Activated CD8-positive, alpha-beta memory T cell treated with anti-CD3 and anti-CD28 coated beads for 24 hours (primary cell): ENCODE results near the gene CCDC88B.
A peak's percentile ranks its signal among the peaks of the same experiment; 100 is the strongest.

Experiments
- DNase-seq: peaks from one replicate; pipeline ENCODE4 v3.0.0-alpha.2; 2020

CCDC88B gene, protein sequence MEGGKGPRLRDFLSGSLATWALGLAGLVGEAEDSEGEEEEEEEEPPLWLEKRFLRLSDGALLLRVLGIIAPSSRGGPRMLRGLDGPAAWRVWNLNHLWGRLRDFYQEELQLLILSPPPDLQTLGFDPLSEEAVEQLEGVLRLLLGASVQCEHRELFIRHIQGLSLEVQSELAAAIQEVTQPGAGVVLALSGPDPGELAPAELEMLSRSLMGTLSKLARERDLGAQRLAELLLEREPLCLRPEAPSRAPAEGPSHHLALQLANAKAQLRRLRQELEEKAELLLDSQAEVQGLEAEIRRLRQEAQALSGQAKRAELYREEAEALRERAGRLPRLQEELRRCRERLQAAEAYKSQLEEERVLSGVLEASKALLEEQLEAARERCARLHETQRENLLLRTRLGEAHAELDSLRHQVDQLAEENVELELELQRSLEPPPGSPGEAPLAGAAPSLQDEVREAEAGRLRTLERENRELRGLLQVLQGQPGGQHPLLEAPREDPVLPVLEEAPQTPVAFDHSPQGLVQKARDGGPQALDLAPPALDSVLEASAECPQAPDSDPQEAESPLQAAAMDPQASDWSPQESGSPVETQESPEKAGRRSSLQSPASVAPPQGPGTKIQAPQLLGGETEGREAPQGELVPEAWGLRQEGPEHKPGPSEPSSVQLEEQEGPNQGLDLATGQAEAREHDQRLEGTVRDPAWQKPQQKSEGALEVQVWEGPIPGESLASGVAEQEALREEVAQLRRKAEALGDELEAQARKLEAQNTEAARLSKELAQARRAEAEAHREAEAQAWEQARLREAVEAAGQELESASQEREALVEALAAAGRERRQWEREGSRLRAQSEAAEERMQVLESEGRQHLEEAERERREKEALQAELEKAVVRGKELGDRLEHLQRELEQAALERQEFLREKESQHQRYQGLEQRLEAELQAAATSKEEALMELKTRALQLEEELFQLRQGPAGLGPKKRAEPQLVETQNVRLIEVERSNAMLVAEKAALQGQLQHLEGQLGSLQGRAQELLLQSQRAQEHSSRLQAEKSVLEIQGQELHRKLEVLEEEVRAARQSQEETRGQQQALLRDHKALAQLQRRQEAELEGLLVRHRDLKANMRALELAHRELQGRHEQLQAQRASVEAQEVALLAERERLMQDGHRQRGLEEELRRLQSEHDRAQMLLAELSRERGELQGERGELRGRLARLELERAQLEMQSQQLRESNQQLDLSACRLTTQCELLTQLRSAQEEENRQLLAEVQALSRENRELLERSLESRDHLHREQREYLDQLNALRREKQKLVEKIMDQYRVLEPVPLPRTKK (N-terminal part only)

DNA sequence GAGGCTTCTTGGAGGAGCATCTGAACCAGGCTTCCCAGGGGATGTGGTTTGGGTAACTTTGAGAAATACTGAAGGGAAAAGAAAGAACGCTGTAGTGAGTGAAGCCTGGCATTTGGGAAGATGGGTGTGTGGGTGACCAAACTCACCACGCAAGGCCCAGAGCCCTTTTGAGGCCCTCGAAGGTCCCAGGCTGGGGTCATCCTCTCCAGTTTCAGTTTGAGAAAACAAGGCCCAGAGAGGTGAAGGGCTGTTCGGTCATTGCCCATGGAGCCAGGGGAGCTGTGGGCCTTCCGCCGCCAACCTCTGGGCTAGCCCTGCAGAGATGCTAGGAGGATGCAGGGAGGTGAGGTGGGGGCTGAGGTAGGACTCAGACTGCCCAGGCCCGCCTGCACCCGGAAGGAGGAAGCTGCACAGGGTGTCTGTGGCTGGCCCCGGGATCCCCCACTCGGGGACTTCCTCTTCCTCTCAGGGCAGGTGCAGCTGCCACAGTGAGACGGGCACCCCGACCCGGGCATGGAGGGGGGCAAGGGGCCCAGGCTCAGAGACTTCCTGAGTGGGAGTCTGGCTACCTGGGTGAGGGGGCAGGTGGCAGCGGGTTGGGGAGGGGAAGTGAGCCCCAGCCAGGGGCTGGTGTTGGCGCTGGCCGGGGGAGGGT lies at the start of gene CCDC88B:
Gene CCDC88B, plus strand, starts transcription at position 451 of the 655 bp plus-strand sequence. Its CDS starts 63 bp downstream, at position 514.
- DNase-seq: peak; percentile 92

DNA sequence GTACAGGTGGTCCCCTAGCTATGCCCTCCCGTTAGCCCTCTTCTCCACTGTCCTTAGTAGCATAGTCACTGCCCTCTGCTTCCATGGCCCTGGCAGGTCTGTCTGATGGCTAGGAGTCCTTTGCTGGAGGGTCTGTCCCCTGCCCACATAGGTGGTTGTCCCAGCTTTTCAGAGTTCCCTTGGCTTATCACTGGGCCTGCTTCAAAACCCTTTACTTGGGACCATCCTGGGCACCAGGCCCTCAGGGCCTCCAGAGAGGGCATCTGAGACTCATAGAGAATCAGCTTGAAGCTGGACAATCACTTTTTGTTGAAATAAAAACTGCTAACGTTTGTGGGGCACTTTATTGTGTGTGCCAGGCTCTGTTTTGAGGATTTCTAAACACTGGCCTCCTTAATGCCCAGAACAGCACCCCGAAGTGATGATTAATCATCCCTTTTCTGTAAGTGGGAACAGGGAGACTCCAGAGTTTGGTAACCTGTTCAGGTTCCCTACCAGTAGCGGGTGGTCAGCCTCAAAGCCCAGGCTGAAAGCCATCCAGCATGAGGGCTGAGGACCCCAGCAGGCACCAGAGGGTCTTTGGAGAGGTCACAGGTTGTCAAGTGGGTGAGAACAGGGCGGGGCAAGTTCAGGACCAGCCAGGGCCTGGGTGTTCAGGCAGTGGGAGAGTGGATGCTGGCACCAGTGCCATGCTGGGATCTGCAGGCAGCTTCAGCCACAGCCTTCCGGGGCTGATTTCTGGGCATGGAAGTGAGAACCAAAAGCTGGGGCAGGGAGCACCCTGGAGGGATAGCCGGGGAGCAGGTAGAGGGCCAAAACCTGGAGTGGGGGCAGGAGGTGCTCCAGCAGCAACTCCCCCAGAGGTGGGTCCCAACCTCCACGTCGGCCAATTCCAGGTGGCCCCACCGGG lies 49.4 kb upstream of the CCDC88B start:
- DNase-seq: no peak

DNA sequence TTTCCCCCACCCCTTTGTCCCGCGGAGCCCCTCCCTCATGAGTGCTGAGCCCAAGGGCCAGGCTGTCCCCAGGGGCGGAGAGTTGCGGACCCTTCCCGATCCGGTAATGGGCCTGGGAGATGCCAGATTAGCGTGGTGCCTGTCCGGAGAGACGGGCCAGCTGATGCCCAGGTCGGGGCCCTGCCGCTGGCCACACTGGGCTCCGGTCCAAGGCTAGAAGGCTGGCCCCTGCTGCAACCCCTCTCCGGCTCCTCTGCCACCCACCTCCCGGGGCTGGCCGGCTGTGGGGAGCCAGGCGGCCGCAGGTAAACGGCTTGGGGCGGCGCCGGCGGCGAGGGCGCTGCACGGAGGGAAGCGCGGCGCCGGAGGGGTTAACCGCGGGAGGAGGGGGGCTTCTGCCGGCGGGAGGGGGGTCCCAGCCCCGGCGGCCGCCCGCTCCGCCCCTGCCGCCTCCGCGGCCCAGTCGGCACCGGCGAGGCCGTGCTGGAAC lies 48.7 kb upstream of the CCDC88B start, which contains the start of gene KCNK4:
Gene KCNK4, plus strand, starts transcription at position 41 of the 490 bp plus-strand sequence. CDS start 1,717 bp downstream, outside the sequence.
- no peak for DNase-seq

DNA sequence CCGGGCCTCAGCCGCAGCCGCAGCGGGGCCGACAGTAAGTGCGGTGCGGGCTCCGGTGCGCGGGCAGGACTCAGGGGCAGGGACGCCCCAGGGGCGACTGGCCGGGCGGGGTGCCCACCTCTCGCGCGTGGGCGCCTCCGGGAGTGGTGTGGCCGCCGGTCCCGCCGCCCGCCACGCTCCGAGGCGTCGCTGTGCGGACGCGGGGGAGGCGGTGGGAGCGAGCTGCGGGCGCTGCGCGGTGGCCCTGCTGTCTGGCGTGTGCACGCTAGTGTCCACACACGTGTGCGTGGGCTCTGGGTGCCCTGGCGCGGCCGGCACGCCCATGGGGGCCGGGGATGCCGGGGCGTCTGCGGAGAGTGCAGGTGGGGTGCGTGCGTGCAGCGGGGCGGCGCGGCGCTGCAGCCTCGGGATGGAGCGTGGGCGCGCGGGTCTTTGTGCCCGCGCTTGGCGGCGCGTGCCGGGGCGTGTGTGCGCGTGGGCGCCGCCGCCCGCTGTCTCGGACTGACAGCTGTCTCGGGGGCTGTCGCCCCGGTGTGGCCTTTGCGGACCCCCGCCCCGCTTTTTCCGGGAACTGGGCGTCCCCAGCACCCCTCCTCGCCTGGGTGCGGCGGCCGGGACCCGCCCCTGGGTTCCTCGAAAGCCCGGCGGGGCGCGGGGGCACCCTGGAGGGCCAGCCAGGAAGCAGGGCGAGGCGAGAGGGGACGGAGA lies 48.1 kb upstream of the CCDC88B start:
- DNase-seq: no peak

DNA sequence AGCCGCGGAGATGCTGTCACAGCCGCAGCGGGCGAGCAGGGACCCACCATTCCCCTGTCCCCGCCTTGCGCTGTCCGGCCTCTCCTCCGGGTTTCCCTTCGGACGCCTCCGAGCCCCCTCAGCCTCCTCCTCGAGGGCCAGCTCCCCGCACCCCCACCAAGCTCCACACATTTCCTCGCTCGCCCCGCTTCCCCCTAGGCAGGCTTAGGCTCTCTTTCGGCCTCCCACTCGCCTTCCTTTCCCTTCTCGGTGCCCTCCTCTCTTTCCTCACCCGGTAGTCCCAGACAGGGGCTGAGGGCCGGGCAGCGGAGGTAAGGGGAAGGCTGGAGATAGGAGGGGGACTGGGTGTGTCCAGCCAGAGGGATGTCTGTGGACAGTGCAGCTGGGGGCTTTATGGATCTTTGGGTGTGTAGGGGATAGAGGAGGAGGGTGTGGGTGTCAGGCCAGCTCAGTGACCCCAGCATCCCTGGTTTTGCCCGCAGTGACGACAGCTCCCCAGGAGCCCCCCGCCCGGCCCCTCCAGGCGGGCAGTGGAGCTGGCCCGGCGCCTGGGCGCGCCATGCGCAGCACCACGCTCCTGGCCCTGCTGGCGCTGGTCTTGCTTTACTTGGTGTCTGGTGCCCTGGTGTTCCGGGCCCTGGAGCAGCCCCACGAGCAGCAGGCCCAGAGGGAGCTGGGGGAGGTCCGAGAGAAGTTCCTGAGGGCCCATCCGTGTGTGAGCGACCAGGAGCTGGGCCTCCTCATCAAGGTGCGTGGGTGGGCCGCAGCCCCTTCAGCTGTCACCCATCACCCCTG lies 47.3 kb upstream of the CCDC88B start:
- no peak for DNase-seq

DNA sequence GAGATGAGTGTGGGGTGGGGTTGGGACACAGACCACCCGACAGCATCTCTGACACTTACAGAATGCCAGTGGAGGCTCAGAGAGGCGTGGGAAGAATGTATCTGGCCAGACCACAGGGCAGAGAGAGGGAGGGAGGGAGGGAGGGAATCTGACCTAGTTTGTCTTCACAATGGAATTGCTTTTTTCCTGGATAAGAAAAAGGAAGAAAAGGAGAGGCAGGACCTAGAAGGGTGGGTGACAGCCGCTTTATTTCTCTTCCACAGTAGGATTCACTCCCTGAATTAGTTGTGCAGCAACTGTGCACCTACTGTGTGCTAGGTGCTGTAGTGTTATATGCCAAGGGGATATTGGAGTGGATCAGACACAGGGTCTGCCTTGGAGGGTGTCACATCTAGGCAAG lies 45.2 kb upstream of the CCDC88B start:
- DNase-seq: no peak

DNA sequence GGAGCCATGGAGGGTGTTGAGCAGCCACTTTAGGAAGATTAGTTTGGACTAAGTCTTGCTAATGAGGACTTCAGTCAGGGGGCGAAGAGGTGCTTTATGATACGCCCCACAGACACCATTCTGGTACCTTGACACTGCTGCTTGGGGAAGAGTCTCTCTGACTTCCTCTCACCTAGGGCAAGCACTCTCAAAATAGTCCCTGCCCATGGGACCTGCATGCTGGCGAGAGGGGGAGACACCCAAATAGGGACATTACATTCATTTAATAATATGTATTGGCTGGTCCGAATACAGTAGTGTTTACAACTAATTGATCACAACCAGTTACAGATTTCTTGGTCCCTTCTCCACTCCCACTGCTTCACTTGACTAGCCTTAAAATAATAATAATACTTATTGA lies 44.2 kb upstream of the CCDC88B start:
- DNase-seq: no peak

DNA sequence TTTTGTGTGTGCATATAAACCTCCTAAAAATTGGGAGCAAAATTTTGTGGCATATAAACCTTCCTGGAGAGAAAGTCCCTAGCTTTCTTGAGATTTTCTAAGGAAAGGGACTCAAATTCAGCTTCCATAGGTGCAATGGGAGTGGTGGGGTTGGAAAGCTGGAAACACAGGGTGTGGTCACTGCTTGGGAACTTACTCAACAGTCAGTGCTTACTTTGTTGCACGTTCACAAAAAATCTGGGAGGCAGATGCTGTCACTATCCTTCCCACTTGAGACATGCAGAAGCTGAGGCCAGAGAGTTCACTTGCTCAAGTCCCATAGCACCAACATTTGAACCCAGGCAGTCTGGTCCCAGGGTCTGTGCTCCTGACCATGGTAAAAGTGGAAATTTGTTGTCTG lies 43.8 kb upstream of the CCDC88B start:
- no peak for DNase-seq

DNA sequence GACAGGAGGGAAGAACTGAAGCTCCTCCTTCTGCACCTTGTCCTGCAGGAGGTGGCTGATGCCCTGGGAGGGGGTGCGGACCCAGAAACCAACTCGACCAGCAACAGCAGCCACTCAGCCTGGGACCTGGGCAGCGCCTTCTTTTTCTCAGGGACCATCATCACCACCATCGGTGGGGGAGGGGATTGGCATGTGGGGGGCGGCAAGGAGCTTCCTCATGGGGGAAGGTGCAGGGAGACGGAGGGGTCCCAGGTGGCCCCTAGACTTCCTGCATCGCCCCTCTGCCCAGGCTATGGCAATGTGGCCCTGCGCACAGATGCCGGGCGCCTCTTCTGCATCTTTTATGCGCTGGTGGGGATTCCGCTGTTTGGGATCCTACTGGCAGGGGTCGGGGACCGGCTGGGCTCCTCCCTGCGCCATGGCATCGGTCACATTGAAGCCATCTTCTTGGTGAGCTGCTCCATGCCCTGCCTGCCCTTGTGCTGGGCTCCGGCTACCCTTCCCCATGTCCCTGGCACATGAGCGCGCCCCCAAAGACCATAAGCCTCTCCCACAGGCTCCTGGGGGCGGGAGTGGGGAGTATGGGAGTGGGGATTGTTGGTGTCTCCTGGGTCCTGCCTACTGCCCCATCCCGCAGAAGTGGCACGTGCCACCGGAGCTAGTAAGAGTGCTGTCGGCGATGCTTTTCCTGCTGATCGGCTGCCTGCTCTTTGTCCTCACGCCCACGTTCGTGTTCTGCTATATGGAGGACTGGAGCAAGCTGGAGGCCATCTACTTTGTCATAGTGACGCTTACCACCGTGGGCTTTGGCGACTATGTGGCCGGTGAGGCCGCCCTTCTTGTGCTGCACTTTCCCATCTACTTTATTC lies 42.9 kb upstream of the CCDC88B start:
- no peak for DNase-seq

DNA sequence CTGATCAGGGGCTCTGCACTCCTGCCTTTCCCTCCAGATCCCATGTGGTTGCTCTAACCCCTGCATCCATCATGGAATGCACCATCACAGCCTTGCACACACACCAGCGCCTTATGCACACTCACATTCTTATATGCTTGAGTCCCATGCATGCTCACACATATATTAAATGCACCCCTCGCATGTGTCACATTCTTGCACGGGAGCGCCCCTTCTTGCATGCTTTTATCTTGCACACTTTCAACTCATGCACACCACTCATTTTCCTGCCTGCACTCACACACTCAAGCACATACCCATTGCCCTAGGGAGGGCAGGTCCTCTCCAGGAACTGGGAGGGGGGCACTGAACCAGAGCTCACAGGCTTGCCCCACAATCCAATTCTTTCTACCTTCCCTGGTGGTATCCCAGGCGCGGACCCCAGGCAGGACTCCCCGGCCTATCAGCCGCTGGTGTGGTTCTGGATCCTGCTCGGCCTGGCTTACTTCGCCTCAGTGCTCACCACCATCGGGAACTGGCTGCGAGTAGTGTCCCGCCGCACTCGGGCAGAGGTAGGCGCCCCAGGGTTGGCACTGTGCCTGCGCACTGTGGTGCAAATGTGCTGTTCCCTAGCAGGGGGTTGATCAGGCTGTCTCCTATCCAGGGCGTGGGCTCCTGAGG lies 42.2 kb upstream of the CCDC88B start:
- no peak for DNase-seq

DNA sequence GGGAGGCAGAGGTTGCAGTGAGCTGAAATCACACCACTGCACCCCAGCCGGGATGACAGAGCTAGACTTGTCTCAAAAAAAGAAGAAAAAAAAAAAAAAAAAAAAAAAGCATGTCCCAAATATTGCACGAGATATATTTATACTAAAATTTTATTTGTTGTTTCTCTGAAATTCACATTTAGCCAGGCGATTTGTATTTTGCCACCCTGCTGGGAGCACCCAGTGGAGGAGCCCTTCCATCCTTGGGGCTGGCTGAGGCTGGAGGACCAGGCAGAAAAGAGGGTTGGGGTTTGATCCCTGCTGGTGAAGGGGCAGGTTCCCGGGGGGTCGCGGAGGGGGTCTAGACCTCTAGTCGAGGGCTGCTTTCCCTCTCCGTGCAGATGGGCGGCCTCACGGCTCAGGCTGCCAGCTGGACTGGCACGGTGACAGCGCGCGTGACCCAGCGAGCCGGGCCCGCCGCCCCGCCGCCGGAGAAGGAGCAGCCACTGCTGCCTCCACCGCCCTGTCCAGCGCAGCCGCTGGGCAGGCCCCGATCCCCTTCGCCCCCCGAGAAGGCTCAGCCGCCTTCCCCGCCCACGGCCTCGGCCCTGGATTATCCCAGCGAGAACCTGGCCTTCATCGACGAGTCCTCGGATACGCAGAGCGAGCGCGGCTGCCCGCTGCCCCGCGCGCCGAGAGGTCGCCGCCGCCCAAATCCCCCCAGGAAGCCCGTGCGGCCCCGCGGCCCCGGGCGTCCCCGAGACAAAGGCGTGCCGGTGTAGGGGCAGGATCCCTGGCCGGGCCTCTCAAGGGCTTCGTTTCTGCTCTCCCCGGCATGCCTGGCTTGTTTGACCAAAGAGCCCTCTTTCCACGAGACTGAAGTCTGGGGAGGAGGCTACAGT lies 40.8 kb upstream of the CCDC88B start:
- DNase-seq: no peak

DNA sequence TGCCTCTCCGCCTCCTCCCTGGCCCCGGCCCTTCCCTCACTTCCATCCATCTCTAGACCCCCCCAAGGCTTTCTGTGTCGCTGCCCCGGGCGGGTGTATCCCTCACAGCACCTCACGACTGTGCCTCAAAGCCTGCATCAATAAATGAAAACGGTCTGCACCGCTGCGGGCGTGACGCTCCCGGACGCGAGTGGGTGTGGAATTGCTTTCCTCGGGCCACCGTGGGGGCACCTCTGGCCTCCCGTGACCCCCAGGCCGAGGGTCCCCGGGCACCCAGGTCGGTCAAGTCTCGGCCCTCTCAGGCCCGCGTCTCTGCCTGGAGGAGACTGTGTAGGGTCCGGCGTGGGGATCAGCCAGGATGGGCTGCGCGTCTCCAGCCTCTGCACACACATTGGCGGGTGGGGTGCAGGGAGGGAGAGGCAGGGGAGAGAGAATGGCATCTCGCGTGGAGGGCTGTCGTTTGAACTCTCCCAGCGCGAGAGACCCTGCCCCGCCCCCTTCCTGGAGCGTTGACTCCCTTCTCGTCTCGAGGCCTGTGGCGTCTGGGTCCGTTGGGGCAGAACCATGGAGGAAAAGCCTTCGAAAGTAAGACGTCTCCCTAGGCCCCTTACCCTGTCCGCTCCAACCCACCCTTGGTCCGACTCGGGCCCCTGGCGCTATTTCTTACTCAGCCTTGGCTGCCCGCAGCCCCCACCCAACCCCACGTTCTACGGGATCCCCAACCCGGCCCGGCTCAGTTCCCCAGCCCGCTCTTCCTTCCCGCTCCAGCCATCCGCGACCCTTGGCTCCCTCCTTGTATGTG lies 40.0 kb upstream of the CCDC88B start, which contains the start of gene CATSPERZ:
Gene CATSPERZ, plus strand, starts transcription at position 512 of the 802 bp plus-strand sequence. Its CDS starts 53 bp downstream, at position 565.
- no peak for DNase-seq

DNA sequence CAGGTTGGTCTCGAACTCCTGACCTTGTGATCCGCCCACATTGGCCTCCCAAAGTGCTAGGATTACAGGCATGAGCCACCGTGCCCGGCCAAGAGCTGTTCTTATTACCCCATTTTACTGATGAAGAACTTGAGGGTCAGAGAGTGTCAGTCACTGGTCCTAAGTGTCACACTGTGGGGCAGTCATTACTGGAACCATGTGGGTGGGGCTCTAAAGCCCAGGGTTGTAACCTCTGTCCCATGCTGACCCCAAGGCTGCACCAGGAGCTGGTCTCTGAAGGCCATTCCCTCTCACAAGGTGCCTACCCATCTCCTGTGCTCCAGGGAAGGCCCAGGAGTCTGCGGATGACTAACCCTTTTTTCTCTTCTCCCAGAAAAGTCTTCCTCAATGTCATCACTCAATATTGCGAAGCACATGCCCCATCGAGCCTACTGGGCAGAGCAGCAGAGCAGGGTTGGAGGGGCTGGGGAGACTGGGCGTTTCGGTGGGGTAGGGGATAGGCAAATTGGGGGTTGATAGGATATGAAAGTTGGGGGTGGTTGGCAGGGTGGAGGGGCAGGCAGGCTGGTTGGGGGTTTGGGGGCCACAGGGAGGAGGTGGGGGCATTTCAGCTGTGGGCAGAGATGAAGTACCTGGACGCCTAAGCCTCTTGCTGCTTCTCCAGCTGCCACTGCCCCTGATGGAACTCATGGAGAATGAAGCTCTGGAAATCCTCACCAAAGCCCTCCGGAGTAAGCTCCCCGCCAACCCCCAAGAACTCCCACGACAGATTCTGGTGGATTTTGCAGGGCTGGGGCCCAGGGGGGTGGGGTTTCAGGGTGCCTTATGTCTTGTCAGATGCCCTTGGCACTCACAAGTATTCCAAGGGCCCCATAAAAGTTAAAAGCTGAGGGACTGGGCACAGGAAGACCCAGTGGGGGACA lies 36.6 kb upstream of the CCDC88B start:
- no peak for DNase-seq

DNA sequence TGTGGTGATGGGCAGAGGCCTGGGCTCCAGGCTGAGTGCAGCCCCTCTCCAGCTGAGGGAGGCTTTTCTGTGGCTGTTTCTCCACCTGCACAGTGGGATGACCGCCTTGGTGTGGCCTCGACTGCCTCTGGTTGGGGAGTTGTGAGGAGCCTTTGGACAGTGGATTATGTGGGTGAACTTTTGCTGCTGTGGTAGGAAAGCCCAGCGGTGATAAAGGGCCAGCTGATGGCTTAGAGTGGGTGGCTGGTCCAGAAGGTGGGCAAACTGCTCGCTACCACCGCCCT lies 36.0 kb upstream of the CCDC88B start:
- no peak for DNase-seq
